ENCODE results near the gene C17orf67. TPM values are rescaled to one million over a fixed set of nuclear protein-coding genes. Genes with fewer than 3 reads are reported as not detected.

Gene C17orf67
- total RNA-seq, 1 donor: 0.86 TPM

- DNase-seq (ENCODE audit: low read depth): no peak
- no peak overlapping the region for H3K4me3 ChIP-seq (ENCODE audit: low read depth, low read length)
- no peak for TF ChIP-seq CTCF (IDR thresholded peaks at IDR 0.05; ENCODE audit: insufficient read depth, low read depth, low read length)
These were observed 36.4 kb upstream of the C17orf67 start for GRCh38 chr17:56870081-56870651.

GRCh38 chr17:56868716-56869115 is 35.0 kb upstream of the C17orf67 start:
- TF ChIP-seq CTCF (IDR thresholded peaks at IDR 0.05; ENCODE audit: insufficient read depth, low read depth, low read length): no peak
- no peak overlapping the region for H3K4me3 ChIP-seq (ENCODE audit: low read depth, low read length)
- DNase-seq (ENCODE audit: low read depth): no peak

- DNase-seq (ENCODE audit: low read depth): peak; percentile 42
- no peak overlapping the region for H3K4me3 ChIP-seq (ENCODE audit: low read depth, low read length)
- TF ChIP-seq CTCF (IDR thresholded peaks at IDR 0.05; ENCODE audit: insufficient read depth, low read depth, low read length): no peak
These were observed 34.2 kb upstream of the C17orf67 start for GRCh38 chr17:56867948-56868376.

- TF ChIP-seq CTCF (IDR thresholded peaks at IDR 0.05; ENCODE audit: insufficient read depth, low read depth, low read length): no peak
- DNase-seq (ENCODE audit: low read depth): no peak
- no peak overlapping the region for H3K4me3 ChIP-seq (ENCODE audit: low read depth, low read length)
These were observed 32.8 kb upstream of the C17orf67 start for GRCh38 chr17:56866496-56866895.

- TF ChIP-seq CTCF (IDR thresholded peaks at IDR 0.05; ENCODE audit: insufficient read depth, low read depth, low read length): no peak
- no peak overlapping the region for H3K4me3 ChIP-seq (ENCODE audit: low read depth, low read length)
- no peak for DNase-seq (ENCODE audit: low read depth)
These were observed 32.4 kb upstream of the C17orf67 start for GRCh38 chr17:56866076-56866475.

GRCh38 chr17:56863974-56864373 is 30.3 kb upstream of the C17orf67 start:
- no peak for TF ChIP-seq CTCF (IDR thresholded peaks at IDR 0.05; ENCODE audit: insufficient read depth, low read depth, low read length)
- DNase-seq (ENCODE audit: low read depth): no peak
- no peak overlapping the region for H3K4me3 ChIP-seq (ENCODE audit: low read depth, low read length)

GRCh38 chr17:56861899-56862298 is 28.2 kb upstream of the C17orf67 start:
- no peak for DNase-seq (ENCODE audit: low read depth)
- no peak overlapping the region for H3K4me3 ChIP-seq (ENCODE audit: low read depth, low read length)
- no peak for TF ChIP-seq CTCF (IDR thresholded peaks at IDR 0.05; ENCODE audit: insufficient read depth, low read depth, low read length)

Data from fibroblast of villous mesenchyme (primary cell).